Panc1 (cell line): Measurements from ENCODE around the gene TNS2.

ENCODE experiments used
- CTCF ChIP-seq: fragments of 450-650 bp; IDR thresholded peaks from 2 replicates; pipeline ENCODE4 v1.5.1; 2017; ENCODE audit warnings: mild to moderate bottlenecking
- POLR2AphosphoS5 ChIP-seq: IDR thresholded peaks from 2 replicates; pipeline ENCODE4 v1.6.1; 2012; ENCODE audit warnings: mild to moderate bottlenecking, low read depth, low read length, moderate library complexity
- REST ChIP-seq, 2 experiments: IDR thresholded peaks; 2 replicates each; pipeline ENCODE4 v1.6.1; 2011 to 2012; ENCODE audit warnings: low read depth in 2 of 2, control low read depth in 1 of 2, low read length in 1 of 2, mild to moderate bottlenecking in 1 of 2, moderate library complexity in 1 of 2; ENCODE audit not compliant: insufficient read depth in 1 of 2
- SIN3A ChIP-seq: IDR thresholded peaks from 2 replicates; pipeline ENCODE4 v1.6.1; 2012; ENCODE audit warnings: low read depth, mild to moderate bottlenecking, low read length, moderate library complexity, borderline replicate concordance; ENCODE audit not compliant: insufficient read depth
- TCF7L2 ChIP-seq: IDR thresholded peaks from 2 replicates; pipeline ENCODE4 v1.6.1; 2011; ENCODE audit warnings: mild to moderate bottlenecking, low read depth, low read length, inconsistent platforms

DNA sequence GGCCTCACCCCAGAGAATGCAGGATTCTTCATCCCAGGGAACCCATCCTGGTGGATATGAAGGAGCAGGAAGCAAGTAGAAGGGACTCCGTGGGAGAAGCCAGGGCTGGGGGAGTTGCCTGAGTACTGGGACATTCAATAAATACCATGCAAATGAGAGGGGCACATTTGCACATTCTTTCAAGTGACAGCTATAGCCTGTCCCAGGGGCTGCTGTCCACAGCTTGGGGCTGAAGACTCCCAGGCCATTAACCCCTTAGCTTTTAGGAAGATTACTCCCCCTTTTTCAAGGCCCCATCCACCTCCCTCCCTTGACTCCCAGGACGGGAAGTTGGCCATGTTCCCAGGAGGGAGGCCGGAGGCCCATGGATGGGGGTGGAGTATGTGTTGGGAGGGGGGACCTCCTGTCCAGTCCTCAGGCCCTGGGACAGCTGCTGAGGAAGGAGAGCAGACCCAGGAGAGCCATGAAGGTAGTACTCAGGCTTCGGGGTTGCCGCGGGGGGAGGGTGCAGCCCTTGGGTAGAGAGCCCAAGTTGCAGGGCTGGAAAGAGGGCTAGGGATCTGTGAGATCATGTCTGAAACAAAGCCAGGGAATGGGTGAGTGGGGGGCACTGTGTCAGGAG lies 974 bp upstream of the TNS2 start:
- TF ChIP-seq TCF7L2 (no peak), CTCF (peak; percentile 49), REST (IDR thresholded peaks at IDR 0.05; ENCODE audit: insufficient read depth in 1 of 2, low read depth in 2 of 2, low read length in 1 of 2) (peak in 1 of 2 experiments; percentile 54; a peak in 3 of 4 replicates), SIN3A (no peak), POLR2AphosphoS5 (no peak; the same call in 1 of the 2 replicates)
